Spleen (tissue), 7 donors: ENCODE measurements around the gene MAP2.

Experiments used
- CTCF ChIP-seq, 11 experiments: fragments of 200-600 bp in 7 of 11; fragments of 450-650 bp in 4 of 11; sonication (generic) in 4 of 11; IDR thresholded peaks in 8 of 11; conservative IDR thresholded peaks in 3 of 11; 1 replicate in 7 of 11; 2 replicates in 4 of 11; pipeline versions ENCODE4 v1.4.0 to v1.8.0; 2016 to 2021; ENCODE audit warnings: antibody characterized with exemption in 11 of 11, inconsistent platforms in 4 of 11, mild to moderate bottlenecking in 1 of 11
- POLR2AphosphoS5 ChIP-seq, 3 donors: sonication (generic); formaldehyde crosslinking; IDR thresholded peaks; one replicate each; pipeline ENCODE4 v1.5.1; 2017; ENCODE audit warnings: antibody characterized with exemption in 3 of 3
- donor health status: DM: no; HTN: no; CAD: no; lungs with moderate emphysema.
- donor health status: DM: no; HTN: no; CAD: no.
- donor health status: DM: no; HTN: no; CAD: no.

GRCh38 chr2:209525331-209525730 lies 101.5 kb downstream of the MAP2 start:
- TF ChIP-seq CTCF (IDR thresholded peaks at IDR 0.05 in 8 of 11, conservative IDR thresholded peaks at IDR 0.05 in 3 of 11) (no peak), POLR2AphosphoS5 (IDR thresholded peaks at IDR 0.05) (no peak)
